Glomerular visceral epithelial cell (primary cell): ENCODE results near the gene MACROH2A1.
A peak's percentile ranks its signal among the peaks of the same experiment; 100 is the strongest.

Source experiments
- DNase-seq: peaks from one replicate; pipeline ENCODE4 v3.0.0-alpha.2; 2016; ENCODE audit errors: extremely low spot score

Gene MACROH2A1

DNA sequence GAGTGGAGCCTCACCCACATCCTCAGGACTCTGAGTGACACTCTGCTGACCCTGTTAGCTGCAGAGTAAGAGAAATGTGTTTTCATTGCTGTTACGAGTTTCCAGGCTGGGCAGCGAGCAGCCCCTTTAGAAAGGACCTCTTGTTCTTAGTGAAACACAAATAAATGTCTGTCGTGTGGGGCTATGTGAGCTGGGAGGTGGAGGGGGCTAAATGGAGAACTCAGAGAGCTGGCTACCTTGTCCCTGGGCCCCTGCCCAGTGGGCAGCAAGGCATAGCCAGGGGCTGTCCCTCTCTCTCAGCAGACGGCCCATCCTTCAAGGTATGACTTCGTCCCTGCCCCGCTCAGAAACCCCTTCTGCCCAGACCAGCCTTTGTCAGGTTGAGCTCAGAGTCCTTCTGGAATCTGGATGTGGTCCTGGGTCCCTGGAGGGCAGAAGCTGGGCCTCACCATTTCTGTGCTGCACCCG lies 38.0 kb upstream of the MACROH2A1 start:
- no peak for DNase-seq

DNA sequence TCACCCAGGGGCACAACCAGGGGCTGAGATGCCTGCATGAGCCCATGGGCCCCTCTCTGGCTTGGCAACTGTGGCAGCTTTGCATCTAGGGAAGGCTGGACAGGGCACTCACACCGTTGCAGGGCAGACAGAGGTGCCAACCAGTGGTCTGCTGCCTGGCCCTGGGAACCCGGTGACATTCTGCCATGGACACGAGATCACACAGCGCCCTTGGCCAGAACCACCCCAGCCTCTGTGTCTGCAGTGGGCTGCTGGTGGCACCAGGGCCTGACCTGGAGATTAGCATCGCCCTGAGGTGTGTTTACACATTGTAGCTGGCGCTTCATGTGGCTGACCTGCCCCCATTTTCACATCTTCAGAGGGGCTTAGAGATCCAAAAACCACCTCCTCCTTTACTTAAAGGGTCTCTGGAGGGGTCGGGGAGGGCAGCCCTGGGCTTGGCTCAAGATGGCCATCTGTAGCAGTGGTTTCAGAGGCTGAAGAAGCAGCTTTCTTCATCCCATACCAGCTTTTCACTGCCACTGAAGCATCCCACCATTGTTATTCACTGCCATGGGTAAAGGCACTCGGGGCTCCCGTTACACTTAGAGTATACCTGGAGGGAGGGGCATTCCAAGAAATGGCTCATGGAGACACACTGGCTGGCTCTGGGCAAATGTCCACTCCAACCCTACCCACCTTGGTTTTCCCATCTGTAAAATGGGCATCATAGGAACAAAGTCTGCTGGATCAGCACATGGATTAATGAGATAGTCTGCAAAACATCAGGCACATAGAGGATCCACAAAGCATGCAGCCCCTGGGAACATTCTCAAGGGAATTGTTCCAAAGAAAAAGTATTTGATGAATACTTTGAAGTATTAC lies 36.7 kb upstream of the MACROH2A1 start:
- DNase-seq = no peak

DNA sequence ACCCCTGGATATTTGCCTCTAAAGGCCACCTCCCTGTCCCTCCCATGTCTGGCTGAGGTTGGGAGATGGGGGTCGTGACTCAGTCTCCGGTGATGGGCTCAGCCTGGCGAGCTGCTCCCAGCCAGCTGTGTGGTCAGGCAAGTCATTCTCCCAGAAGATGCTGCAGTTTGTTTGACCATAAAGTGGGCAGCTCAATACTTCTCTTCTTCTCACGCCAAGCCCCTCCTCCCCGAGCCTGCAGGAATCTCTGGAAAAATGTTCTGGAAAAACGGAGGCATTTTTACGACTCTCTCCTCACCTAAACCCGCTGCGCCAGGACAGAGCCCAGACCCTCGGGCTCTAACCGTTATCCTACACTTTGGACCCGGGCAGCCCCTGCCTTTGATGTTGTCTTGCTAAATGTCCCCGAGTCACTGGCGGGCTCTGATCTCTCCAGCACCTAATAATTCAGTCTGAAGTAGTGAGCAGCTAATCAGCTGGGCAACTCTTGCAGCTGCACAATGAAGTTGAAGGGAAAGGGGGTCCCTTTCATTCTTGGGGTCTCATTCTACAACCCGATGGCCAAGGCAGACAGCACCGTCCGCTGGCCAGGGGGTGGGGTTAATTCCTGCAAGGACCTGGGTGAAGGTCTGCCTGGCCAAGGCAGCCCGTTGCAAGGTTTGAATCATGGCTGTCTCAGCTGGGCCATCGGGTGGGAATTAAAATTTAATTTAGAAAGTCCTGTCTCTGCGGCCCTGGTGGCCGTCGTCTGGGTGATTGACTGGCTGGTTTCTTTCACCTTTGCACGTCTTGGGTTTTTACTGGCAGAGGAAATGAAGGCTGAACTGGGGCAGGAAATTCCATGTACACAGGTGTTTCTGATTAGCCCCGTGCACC lies 35.8 kb upstream of the MACROH2A1 start:
- no peak for DNase-seq

DNA sequence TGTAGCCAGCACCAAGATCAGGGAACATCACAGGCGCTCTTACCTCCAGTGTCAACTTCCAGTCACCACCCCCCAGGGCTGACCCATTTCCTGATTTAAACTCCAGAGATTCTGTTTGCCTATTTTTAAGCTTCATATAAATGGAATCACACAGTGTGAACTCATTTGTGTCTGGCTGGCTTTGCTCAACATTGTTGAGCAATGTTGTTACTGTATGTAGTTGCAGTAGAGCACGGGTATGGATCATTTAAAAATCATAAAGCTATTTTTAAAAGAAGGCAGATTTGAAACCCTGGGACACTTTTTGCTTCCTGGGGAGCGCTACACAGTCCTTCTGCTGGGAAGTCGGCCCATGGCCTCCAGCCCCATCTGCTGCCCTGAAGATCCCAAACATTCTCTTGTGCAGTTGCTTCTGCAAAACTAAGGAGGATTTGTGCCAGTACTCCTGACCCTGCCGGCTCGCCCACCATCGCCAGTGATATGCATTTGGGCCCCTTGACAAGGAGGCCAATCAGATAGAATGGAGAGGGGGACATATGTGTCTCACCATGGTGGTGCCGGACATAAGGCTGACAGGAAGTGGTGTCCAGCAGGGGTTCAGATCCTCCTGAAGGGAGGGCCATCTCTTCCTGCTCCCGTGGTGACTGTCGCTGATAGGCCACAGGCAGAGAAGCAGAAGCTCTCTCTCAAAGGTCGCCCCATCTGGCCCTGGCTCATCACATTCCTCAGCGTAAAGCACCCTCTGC lies 34.8 kb upstream of the MACROH2A1 start:
- DNase-seq = no peak

DNA sequence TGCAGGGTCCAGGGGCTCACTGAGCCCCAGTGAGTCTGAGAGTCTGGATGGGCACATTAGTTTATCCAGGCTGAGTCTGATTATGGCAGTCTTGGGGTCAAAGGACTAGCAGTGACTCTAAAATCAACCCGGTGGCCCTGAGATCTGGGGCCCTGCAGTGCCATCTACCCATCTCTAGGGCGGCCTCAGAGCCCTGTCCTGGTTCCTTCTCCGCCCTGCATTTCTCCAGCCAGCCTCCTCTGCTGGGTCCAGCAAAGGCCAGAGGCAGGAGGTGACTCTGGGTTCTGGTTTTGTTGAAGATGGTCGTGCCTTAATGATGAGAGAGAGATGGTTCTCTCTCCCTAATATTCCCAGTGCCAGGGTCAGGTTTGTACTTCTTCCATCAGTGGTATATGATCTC lies 33.1 kb upstream of the MACROH2A1 start:
- no peak for DNase-seq

DNA sequence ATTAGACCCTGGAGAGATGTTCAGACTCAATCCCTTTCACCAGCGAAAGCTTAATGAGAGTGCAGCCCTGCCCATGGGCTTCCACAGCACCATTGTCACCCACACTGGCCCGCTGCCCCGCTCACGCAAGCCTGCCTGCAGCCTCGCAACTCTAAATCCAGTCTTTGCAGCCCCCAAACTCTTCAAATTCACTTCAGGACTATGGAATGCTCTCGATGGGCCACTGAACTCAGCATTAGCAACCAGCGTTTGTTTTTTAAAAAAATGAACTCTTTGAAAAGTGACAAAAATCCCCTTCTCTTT lies 31.1 kb upstream of the MACROH2A1 start:
- no peak for DNase-seq

DNA sequence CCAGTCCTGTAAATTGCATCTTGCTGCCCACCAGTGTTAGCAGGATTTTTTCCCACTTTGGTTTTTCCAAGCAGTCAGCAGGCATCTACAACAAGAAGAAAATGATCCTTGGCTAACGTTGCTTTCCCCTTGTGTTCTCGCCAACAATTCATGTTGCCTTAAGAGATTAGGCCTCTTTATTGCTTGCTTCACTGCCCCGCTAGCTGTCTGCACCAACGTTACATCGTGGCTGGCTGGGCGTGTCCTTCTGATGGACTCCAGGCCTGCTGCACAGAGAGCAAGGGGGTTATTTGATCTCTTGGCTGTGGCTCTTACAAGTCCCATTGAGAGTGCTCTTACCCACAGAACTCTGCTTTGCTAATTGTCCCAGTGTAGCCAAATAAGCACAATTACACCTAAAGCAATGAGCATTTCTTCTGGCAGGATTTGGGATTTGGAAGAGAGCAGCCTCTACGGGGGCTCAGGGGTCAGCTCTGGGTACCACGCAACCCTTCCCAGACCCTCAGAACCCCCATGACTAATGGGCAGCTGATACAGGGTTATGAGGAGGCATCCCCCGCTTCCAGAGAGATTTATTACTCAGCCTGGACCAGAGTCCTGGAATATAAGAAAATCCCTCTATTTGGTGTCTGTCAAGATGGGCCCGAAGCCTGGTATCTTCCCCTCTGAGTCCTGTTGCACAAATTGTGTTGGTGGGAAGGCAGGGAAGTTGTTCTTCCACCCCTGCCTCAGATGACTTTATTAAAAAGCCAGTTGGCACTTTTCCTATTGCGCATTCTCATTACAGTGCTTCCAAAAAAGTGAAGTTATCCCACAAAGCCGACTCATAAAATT lies 30.5 kb upstream of the MACROH2A1 start:
- no peak for DNase-seq

DNA sequence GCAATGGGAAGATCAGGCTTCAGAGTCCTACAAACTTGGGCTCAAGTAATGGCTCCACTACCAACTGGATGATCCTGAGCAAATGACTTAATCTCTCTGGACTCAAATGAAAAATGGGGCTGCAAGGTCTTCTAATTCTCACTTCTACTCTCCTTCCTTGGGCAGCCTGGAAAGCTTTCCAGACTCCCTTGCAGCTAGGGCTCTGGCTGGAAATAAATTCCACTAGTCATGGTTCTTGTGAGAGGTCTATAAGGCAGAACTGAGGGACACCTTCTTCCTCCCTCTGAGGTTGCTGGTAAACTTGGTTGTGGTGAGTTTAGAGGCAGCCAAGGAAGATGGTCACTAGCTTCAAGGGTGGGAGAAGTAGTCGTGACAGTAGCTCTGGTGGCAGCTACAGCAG lies 29.6 kb upstream of the MACROH2A1 start:
- DNase-seq = no peak

DNA sequence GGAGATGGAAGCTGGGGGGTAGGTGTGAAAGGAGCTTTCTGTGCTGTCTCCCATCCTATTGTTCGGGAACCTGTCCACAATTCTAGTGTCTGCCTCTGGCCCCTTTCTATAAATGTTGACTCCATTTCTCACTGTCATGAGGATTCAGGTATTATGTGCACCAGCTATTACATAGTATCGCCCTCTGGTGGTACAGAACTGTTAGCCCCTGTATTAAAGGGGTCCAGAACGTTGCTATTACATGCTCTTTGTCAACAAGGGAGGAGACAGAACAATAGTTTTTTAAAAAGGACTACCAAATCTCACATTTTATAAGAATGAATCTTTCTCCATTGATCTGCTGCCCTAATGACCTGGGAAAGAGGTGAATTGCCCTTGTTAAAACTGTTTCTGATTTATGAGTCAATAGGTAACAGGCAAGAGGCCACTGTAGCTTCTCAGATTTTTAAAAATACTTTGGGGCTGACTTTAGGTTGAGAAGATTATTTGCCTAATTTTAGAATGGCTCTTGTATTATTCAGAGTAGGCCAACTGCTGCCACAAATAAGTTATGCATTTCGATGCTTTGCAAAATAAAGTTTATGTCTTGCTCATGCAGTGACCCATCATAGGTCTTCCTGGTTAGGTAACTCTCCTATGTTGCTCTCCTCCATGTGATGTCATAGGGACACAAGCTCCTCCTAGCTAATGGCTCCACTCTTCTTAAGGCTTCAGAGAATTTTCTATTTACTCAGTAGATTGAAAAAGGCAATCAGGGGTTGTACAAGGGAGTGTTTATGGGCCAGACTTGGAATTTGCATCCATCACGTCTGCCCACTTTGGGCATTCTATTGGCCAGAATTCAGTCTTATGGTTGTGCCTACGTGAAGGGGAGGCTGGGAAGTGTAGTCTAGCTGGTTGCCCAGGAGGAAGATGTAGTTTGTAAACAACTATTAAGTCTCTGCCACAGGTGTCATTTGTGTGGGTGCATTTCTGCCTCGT lies 27.4 kb upstream of the MACROH2A1 start:
- DNase-seq = peak; percentile 59

DNA sequence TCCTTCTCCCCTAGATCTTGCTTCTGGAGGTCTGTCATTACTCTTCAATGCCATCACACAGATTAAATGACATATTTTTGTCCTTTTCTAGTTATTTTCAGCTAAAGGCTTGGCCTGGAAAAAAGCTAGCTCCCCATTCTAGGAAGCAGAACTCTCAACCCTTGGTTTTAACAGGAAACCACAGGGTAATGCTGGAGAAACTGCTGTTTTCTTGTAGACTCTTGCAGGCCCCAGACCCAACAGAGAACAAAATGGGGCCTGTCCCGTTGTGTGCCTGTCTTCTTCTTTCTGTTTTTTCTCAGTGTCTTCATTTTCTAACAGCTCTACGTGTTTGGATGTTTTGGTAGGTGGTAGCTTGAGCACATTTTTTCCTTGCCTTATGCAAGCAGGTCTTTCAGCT lies 26.6 kb upstream of the MACROH2A1 start:
- no peak for DNase-seq

DNA sequence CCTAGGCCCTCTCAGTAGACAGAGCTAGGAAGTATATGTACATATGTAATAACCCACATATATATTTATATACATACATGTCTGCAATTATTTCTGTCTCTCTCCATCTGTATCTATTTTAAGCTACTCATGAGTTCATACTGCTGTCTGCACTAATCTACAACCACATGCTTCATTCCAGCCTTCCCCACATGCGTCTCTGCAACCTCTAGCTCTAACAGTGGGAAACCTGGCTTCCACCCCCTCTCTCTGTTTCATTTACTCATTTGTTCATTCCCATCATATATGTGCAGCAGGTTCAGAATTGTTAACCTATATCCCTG lies 24.8 kb upstream of the MACROH2A1 start:
- no peak for DNase-seq

DNA sequence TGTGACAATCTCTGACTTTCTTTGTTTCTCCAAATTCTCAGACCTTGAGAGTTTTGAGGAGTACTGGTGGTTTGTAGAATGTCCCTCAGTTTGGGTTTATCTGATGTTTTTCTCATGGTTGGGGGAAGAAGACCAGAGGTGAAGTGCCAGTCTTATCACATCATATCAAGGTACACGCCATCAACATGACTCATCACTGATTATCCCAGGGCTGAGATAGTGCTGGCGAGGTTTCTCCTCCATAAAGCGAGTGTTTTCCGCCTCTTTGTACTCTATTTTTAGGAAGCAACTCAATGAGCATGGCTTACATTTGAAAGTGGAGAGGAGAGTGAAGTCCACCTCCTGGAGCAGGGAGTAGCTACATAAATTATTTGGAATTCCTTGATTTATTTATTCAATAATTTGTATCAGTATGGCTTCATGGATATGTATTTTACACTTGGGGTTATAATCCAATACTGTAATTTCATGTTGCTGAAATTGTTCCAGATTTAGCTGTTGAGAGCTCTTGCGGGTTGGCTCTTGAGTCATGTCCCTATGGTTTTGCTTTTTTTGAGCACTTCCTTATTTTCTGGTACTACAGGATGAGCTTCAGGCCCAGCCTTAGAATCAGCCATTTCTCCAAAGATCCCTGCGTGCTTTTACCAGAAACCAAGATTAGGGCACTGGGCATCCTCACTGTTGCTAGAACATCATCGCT lies 24.3 kb upstream of the MACROH2A1 start:
- no peak for DNase-seq

DNA sequence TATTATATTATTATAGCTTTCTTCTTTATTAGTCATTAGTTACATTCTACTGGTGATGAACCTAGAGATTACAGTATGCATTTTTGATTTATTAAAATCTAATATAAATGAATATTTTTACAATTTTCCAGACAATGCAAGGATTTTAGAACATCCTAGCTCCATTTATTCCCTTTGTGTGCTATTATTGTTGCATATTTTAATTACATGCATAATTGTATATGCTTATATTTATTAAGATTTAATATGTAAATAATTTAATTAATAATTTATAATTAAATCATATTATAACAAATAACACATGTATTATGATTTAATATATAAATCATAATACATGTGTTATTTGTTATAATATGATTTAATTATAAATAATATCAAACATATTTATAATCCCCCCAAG lies 23.4 kb upstream of the MACROH2A1 start:
- DNase-seq = no peak

DNA sequence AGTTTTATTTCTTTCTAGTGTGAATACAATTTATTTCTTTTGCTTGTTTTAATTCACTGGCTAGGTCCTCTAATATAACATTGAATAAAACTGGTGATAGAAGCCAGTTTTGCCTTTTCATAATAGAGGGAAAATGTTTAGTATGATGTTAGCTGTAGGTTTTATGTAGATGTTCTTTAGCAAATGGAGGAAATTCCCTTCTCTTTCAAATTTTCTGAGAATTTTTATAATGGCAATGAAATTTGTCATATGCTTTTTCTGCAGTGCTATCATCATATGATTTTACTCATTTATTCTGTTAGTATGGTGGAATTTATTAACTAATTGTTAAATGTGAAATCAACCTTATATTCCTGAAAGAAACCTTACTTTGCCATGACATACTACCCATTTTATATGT lies 18.1 kb upstream of the MACROH2A1 start:
- DNase-seq = no peak

DNA sequence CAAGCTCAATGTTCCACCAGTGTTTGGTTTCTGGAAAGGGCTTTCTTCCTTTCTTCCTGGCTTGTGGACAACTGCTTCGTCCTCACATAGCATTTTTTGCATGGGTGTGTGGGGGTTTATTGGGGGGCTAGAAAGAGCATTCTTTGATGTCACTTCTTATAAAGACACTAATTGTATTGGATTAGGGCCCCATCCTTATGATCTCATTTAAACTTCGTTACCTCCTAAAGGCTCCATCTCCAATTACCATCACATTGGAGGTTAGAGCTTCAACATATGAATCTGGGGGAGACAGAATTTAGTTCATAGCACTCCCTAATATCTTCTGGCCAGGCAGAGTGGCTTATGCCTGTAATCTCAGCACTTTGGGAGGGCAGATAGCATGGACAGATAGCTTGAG lies 6.1 kb upstream of the MACROH2A1 start:
- no peak for DNase-seq

DNA sequence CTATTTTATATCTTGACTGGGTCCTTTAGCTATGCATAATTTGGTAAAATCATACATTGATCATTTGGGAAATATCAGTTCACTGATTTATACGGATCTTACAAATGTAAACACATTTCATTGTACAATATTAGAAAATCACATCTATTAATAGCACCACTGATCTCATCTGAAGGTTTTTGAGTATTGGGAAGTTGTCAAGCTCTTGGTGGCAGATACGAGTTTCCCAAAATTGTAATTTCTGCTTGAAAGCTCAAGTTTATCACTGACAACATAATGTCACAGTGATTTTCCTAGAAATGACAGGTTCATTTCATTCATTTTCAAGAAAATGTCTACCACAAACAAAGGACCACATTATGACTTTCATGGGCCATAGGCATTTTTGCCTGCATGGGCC lies 3.0 kb upstream of the MACROH2A1 start:
- no peak for DNase-seq

DNA sequence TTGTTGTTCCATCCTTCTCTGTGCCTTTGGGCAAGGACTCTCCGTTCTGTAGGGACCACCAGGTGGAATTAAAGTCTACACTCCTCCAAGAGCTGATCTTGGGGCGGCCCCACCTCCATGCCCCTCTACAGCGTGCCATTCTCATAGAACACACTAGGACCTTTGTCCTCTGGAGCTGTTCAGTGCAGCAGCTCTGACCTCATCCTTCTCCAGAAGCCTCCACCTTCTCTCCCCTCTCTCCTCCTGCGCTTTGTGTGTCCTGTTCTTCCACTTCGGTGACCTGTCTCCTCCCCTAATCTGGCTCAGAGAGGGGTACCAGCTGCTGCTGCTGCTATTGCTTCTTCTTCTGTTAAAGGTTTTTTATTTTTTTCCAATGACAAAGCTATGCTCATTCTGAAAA lies 1.8 kb upstream of the MACROH2A1 start:
- DNase-seq = no peak

DNA sequence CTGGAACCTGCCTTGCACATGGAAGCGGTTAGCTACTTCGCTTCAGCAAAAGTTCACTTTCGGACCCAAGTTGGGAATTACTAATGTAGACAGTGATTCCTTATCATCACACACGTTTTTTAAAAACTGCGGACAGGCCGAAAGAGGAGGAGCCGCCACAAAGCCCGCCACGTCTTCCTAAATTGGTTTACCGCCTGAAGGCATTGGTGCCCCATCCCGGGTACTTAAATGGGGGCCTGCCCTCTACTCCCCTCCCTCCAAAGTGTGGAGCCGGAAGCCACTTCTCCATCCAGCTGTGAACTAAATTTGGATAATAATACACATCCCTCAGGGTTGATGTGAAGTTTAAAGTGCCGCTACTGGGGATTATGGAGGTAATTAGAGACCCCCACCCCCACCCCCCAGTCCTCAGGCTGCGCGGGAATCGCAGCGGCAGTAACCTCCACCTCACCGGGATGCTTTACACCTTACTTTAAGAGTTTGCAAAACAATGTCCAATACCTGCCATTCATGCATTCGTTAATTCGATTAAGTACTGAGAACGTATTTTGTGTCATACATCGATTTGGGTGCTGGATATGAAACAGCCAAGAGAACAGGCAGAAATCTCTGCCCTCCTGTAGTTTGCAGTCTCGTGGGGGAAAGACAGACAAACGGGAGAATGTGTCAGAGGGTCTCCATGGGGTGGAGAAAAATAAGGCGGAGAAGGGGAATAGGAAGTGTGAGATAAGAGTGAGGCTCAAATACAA lies 937 bp upstream of the MACROH2A1 start:
- DNase-seq = no peak
